Ovary (tissue), 9 donors: ENCODE measurements around the gene MED13. TPM values are rescaled to one million over a fixed set of nuclear protein-coding genes. Genes with fewer than 3 reads are reported as not detected.
"Not testable (repeated sequence)": the region's sequence is repeated elsewhere in the genome, so short reads cannot be mapped to it uniquely, and the experiment has no call there.

Experiments used
- DNase-seq, 5 donors: peaks; one replicate each; pipeline ENCODE4 v3.0.0-alpha.2; 2019 to 2020
- H3K27ac ChIP-seq, 2 donors: fragments of 200-600 bp; one replicate each; pipeline versions ENCODE4 v1.5.1 to v1.8.0; 2019 to 2022
- H3K27me3 ChIP-seq: fragments of 200-600 bp; one replicate; pipeline ENCODE4 v1.8.0; 2022
- H3K36me3 ChIP-seq: fragments of 200-600 bp; sonication (generic); one replicate; pipeline ENCODE4 v1.5.1; 2019
- H3K4me1 ChIP-seq: one replicate; pipeline ENCODE4 v1.8.1; 2013; ENCODE audit warnings: mild to moderate bottlenecking, moderate library complexity; ENCODE audit not compliant: insufficient read depth
- H3K4me3 ChIP-seq: fragments of 200-600 bp; sonication (generic); one replicate; pipeline ENCODE4 v1.5.1; 2017
- H3K9me3 ChIP-seq, 2 donors: fragments of 200-600 bp in 1 of 2; sonication (generic) in 1 of 2; one replicate each; pipeline versions ENCODE4 v1.5.1 to v1.8.1; 2013 to 2019; ENCODE audit warnings: mild to moderate bottlenecking in 1 of 2, moderate library complexity in 1 of 2
- EP300 ChIP-seq: sonication (generic); formaldehyde crosslinking; IDR thresholded peaks from one replicate; pipeline ENCODE4 v1.6.1; 2017; ENCODE audit warnings: antibody characterized with exemption
- POLR2A ChIP-seq: fragments of 450-650 bp; IDR thresholded peaks from one replicate; pipeline ENCODE4 v1.6.1; 2017; ENCODE audit warnings: antibody characterized with exemption, mild to moderate bottlenecking, moderate library complexity
- WGBS, 3 donors: extraction: QIAGEN DNeasy Blood & Tissue Kit in 1 of 3; methylation state at CpG; one replicate each; pipeline versions ENCODE4 v1.1.5 to v1.1.7; 2013 to 2017; 5-methylcytosine and 5-hydroxymethylcytosine counted together
- intact Hi-C, 4 donors: fragments of 100-400 bp; cut with DNase I; formaldehyde crosslinking; loops; one replicate each; pipeline versions ENCODE4 v1.11.0 to v1.15.1; 2022 to 2023
- polyA plus RNA-seq, 2 donors: library from polyadenylated mRNA; stranded (reverse); fragments of 200-250 nt in 1 of 2; fragments of 350-450 nt in 1 of 2; fragmentation: Illumina TruSeq in 1 of 2; extraction: RNeasy Lipid Tissue Mini Kit (QIAGEN cat#74804) in 1 of 2; gene quantifications; one replicate each; pipeline ENCODE4 v1.2.3, GENCODE V29; 2013 to 2014
- total RNA-seq, 7 donors: library from RNA; depleted of rRNA in 2 of 7; stranded (reverse); fragments of >200 nt in 2 of 7; fragmentation: NEBNext Ultra II Directional in 3 of 7; extraction: Animal tissue kit (Norgen Biotek cat#: 25700) in 3 of 7; gene quantifications; one replicate each; pipeline versions ENCODE4 v1.1.0 to v1.2.4, GENCODE V29; 2016 to 2023
- TF ChIP-seq, protein P1 (sequence below), 3 donors: fragments of 450-650 bp in 2 of 3; fragments of 200-600 bp in 1 of 3; IDR thresholded peaks; one replicate each; pipeline versions ENCODE4 v1.5.1 to v1.8.0; 2016 to 2022; ENCODE audit warnings: antibody characterized with exemption in 3 of 3, mild to moderate bottlenecking in 1 of 3
- donor health status: DM: no; HTN: no; CAD: no; lungs with moderate emphysema.
- donor health status: DM: no; HTN: no; CAD: no.
- donor health status: Bipolar disorder and iron deficiency.
- donor health status: DM: yes; HTN: yes; CAD: no.
- donor health status: DM: no; HTN: no; CAD: no.
- donor health status: DM: yes; HTN: yes; CAD: no.

The MED13 gene
- total and polyA plus RNA-seq, 9 donors, result 10.4 to 85.1 (median 55.8) TPM

GRCh38 chr17:61897548-61898180 lies 167.4 kb downstream of the MED13 start:
- 85 to 88% (median 87%) methylated on average over 2 of the region's 2 CpGs for WGBS, 3 donors

GRCh38 chr17:61895391-61895790 lies 169.7 kb downstream of the MED13 start:
- intact Hi-C loops, result no loop called here
- Histone ChIP-seq H3K4me3 (no peak overlapping the region), H3K4me1 (no peaks in the 10 kb centered on the region), H3K27me3 (no peaks in the 10 kb centered on the region), H3K27ac (no peak overlapping the region), H3K9me3 (no peaks in the 10 kb centered on the region), H3K36me3 (no peaks in the 10 kb centered on the region)
- no peak for DNase-seq
- TF ChIP-seq EP300, result no peak
- TF ChIP-seq, protein P1, sequence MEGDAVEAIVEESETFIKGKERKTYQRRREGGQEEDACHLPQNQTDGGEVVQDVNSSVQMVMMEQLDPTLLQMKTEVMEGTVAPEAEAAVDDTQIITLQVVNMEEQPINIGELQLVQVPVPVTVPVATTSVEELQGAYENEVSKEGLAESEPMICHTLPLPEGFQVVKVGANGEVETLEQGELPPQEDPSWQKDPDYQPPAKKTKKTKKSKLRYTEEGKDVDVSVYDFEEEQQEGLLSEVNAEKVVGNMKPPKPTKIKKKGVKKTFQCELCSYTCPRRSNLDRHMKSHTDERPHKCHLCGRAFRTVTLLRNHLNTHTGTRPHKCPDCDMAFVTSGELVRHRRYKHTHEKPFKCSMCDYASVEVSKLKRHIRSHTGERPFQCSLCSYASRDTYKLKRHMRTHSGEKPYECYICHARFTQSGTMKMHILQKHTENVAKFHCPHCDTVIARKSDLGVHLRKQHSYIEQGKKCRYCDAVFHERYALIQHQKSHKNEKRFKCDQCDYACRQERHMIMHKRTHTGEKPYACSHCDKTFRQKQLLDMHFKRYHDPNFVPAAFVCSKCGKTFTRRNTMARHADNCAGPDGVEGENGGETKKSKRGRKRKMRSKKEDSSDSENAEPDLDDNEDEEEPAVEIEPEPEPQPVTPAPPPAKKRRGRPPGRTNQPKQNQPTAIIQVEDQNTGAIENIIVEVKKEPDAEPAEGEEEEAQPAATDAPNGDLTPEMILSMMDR (IDR thresholded peaks at IDR 0.05), result no peak
- TF ChIP-seq POLR2A, result no peak
- 50 to 69% (median 50%) methylated on average over 2 of the region's 2 CpGs for WGBS, 3 donors

More at GRCh38 chr17:61897548-61898180, 167.4 kb downstream of the MED13 start:
- H3K9me3 ChIP-seq, result no peaks in the 10 kb centered on the region
- TF ChIP-seq EP300, result no peak
- TF ChIP-seq, protein P1 (IDR thresholded peaks at IDR 0.05), result no peak
- TF ChIP-seq POLR2A, result no peak
- H3K36me3 ChIP-seq, result no peaks in the 10 kb centered on the region
- H3K4me1 ChIP-seq, result no peaks in the 10 kb centered on the region
- no peak overlapping the region for H3K27ac ChIP-seq
- no peaks in the 10 kb centered on the region for H3K27me3 ChIP-seq
- intact Hi-C loops, result no loop called here
- DNase-seq, result no peak
- no peak overlapping the region for H3K4me3 ChIP-seq

GRCh38 chr17:61894310-61894709 lies 170.8 kb downstream of the MED13 start:
- H3K4me3 ChIP-seq, H3K36me3 ChIP-seq, intact Hi-C loops, H3K4me1 ChIP-seq, H3K27ac ChIP-seq, H3K27me3 ChIP-seq, H3K9me3 ChIP-seq, DNase-seq: not testable (repeated sequence)
- WGBS, 3 donors, result 74 to 86% (median 76%) methylated on average over 5 of the region's 5 CpGs

Other genes starting within 250 kb of the MED13 start
- gene BRIP1, start 201.8 kb downstream of the MED13 start, total RNA-seq, result 1 to 10 TPM in 5 of 7 donors, under 1 TPM in 2; 0.11 to 2.3 (median 1.3) TPM
- gene BRIP1, start 201.8 kb downstream of the MED13 start, polyA plus RNA-seq, result under 1 TPM; 0.67 to 0.83 TPM
- gene INTS2, start 137.3 kb downstream of the MED13 start, total RNA-seq, result 10 to 100 TPM in 3 of 7 donors, 1 to 10 TPM in 4; 5.8 to 11.0 (median 9.1) TPM
- 1 to 10 TPM; 2.3 to 4.6 TPM for gene INTS2, start 137.3 kb downstream of the MED13 start, polyA plus RNA-seq